ENCODE data around the gene MSI2. TPM values are rescaled to one million over a fixed set of nuclear protein-coding genes. Genes with fewer than 3 reads are reported as not detected.

Gene MSI2
- total RNA-seq, 1 donor from 2014 or later, result 60.6 TPM

DNA sequence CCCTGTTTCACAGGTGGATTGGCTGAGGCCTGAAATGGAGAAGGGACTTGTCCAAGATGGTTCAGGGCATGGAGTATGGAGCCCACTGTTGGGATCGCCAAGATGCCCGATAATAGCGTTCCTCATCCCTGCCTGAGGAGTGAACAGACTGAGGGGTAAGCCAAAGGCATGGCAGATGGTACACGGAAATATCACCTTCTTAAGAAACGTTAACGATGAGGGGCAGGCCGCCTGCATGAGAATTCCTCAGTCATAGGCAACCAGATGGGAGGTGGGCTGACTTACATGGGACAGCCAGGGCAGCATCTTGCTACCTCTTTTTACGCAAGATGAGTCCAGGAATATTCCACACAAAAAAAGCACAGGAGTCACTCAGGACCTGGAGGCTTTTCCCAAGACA lies 300.7 kb downstream of the MSI2 start:
- TF ChIP-seq, protein P1, sequence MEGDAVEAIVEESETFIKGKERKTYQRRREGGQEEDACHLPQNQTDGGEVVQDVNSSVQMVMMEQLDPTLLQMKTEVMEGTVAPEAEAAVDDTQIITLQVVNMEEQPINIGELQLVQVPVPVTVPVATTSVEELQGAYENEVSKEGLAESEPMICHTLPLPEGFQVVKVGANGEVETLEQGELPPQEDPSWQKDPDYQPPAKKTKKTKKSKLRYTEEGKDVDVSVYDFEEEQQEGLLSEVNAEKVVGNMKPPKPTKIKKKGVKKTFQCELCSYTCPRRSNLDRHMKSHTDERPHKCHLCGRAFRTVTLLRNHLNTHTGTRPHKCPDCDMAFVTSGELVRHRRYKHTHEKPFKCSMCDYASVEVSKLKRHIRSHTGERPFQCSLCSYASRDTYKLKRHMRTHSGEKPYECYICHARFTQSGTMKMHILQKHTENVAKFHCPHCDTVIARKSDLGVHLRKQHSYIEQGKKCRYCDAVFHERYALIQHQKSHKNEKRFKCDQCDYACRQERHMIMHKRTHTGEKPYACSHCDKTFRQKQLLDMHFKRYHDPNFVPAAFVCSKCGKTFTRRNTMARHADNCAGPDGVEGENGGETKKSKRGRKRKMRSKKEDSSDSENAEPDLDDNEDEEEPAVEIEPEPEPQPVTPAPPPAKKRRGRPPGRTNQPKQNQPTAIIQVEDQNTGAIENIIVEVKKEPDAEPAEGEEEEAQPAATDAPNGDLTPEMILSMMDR (IDR thresholded peaks at IDR 0.05; ENCODE audit: unreplicated experiment), result no peak
- Mint-ChIP-seq H3K4me3 (ENCODE audit: unreplicated experiment) (peak overlapping the region; percentile 77), H3K4me1 (ENCODE audit: unreplicated experiment) (peaks cover 17% of the 10 kb centered on the region), H3K27me3 (ENCODE audit: unreplicated experiment) (peaks cover 8% of the 10 kb centered on the region), H3K27ac (ENCODE audit: unreplicated experiment) (no peak overlapping the region), H3K36me3 (ENCODE audit: low read depth, unreplicated experiment) (no peaks in the 10 kb centered on the region), H3K9me3 (ENCODE audit: unreplicated experiment) (no peaks in the 10 kb centered on the region)
- DNase-seq (ENCODE audit: low spot score), result no peak

DNA sequence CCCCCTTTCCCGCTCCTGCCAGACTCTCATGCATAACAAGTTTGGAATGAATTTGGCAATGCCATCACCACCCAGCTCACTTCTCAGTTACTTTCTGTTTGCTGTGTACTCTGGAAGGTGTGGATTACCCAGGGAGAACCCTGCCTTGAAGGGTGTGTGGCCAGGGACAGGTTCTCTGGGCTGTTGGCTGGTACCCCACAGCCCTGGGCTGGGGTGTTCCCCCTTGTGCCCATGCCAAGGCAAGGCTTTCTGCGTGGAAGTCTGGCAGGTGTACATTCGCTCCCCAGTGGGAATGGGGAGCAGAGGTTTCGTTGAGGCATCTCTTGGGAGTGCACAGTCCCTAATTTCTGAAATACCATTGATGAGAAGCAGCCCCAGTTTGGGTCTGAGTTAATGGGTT lies 301.1 kb downstream of the MSI2 start:
- H3K9me3 Mint-ChIP-seq (ENCODE audit: unreplicated experiment), result no peaks in the 10 kb centered on the region
- DNase-seq (ENCODE audit: low spot score), result no peak
- TF ChIP-seq, protein P1 (IDR thresholded peaks at IDR 0.05; ENCODE audit: unreplicated experiment), result no peak
- H3K36me3 Mint-ChIP-seq (ENCODE audit: low read depth, unreplicated experiment), result no peaks in the 10 kb centered on the region
- H3K4me1 Mint-ChIP-seq (ENCODE audit: unreplicated experiment), result peaks cover 19% of the 10 kb centered on the region
- H3K27ac Mint-ChIP-seq (ENCODE audit: unreplicated experiment), result no peak overlapping the region
- H3K27me3 Mint-ChIP-seq (ENCODE audit: unreplicated experiment), result peaks cover 8% of the 10 kb centered on the region
- H3K4me3 Mint-ChIP-seq (ENCODE audit: unreplicated experiment), result no peak overlapping the region

DNA sequence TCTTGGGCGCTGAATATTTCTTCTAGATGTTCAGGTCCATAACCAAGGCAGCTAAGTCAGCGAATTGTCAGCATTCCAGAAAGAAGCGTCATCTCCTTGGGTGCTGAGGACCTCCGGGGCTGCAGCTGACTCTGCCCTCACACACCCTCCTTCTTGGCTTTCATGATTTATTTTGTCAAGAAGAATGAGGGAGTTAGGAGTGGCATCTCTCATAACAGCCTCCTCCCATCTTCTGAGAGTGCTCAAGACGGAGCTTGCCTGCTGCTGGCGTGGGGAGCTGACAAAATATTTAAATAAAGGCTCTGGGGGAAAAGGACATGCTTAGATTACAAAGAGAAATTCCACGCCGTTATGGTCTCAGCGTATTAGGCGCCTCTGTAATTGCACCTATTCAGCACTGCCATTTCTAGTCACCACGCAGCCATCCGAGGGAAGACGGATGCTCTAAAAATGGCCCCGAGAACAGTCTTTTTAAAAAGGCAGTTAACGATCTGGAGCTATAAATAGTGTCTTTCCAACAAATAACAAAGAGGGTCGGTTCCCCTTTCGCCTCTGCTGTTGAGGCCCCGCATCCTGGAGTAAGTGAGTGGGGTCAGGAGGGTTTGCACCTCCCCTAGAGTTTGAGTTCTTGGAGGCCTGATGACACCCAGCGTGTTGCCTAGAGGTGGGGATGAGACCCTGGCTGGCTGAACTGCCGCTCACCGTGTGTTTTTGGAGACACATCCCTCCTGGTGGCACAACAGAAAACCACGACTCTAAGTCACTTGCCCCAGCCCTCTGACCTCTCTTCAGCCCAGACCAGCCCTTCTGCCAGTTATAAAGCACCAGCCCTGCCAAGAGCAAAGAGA lies 301.7 kb downstream of the MSI2 start:
- Mint-ChIP-seq H3K27me3 (ENCODE audit: unreplicated experiment) (peaks cover 7% of the 10 kb centered on the region), H3K9me3 (ENCODE audit: unreplicated experiment) (no peaks in the 10 kb centered on the region), H3K4me1 (ENCODE audit: unreplicated experiment) (peaks cover 19% of the 10 kb centered on the region), H3K4me3 (ENCODE audit: unreplicated experiment) (no peak overlapping the region), H3K27ac (ENCODE audit: unreplicated experiment) (no peak overlapping the region), H3K36me3 (ENCODE audit: low read depth, unreplicated experiment) (no peaks in the 10 kb centered on the region)
- DNase-seq (ENCODE audit: low spot score), result no peak
- TF ChIP-seq, protein P1 (IDR thresholded peaks at IDR 0.05; ENCODE audit: unreplicated experiment), result no peak

DNA sequence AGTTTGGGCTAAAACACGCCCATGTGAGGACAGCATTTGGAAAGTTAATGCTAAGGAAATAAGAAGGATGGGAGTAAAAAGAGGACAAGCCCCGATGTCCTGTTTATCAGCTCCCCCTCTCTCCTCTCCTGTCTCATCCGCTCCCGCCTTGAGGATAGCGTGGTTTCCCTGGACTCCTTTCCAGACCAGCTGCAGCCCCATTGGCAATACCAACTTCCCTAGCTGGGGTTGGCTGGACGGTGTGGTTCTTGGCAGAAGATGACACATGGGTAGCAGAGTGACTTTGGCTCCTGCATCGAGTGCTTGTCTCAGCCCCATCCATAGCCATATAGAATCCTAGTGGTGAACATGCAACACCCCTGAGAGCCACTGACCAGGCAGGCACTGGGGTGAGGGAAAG lies 302.9 kb downstream of the MSI2 start:
- DNase-seq (ENCODE audit: low spot score), result no peak
- Mint-ChIP-seq H3K36me3 (ENCODE audit: low read depth, unreplicated experiment) (no peaks in the 10 kb centered on the region), H3K4me1 (ENCODE audit: unreplicated experiment) (peaks cover 15% of the 10 kb centered on the region), H3K4me3 (ENCODE audit: unreplicated experiment) (no peak overlapping the region), H3K9me3 (ENCODE audit: unreplicated experiment) (no peaks in the 10 kb centered on the region), H3K27ac (ENCODE audit: unreplicated experiment) (no peak overlapping the region), H3K27me3 (ENCODE audit: unreplicated experiment) (peaks cover 10% of the 10 kb centered on the region)
- TF ChIP-seq, protein P1 (IDR thresholded peaks at IDR 0.05; ENCODE audit: unreplicated experiment), result no peak

DNA sequence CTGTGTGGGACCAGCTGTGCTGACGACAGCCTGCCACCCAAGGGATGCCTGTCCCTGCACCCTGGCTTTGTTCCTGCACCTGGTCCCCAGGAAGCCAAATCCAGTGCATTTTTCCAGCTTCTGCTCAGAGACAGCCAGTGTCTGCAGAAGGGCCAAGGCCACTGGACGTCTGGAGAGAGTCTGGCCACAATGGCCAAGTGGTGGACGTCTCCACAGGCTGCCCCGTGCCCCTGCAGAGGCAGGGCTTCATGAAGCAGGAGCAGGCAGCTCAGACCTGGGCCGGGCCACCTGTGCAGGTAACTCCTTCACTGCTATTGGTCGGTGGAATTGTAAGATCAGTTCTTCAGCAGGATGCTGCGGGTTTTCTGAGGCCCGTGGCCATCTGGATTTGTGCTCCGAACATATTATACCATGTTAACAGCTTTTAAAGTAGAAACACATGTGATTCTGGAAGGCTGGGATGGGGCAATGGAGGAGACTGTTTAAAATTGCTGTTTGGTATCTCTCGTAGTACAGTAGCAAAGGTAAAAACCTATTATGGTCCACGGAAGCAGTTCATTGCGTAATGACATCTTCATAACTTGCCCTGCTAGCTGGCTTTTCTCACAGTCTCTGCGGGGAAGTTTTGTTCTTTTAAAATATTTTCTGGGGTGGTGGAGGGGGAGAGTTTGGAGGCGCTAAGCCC lies 303.5 kb downstream of the MSI2 start:
- Mint-ChIP-seq H3K4me3 (ENCODE audit: unreplicated experiment) (no peak overlapping the region), H3K27me3 (ENCODE audit: unreplicated experiment) (peaks cover 10% of the 10 kb centered on the region)

More for the DNA sequence above, 303.5 kb downstream of the MSI2 start:
- Mint-ChIP-seq H3K36me3 (ENCODE audit: low read depth, unreplicated experiment) (no peaks in the 10 kb centered on the region), H3K27ac (ENCODE audit: unreplicated experiment) (no peak overlapping the region), H3K9me3 (ENCODE audit: unreplicated experiment) (no peaks in the 10 kb centered on the region), H3K4me1 (ENCODE audit: unreplicated experiment) (peaks cover 13% of the 10 kb centered on the region)
- TF ChIP-seq, protein P1 (IDR thresholded peaks at IDR 0.05; ENCODE audit: unreplicated experiment), result no peak
- DNase-seq (ENCODE audit: low spot score), result no peak

Data from endothelial cell (in vitro differentiated cells).